ENCODE measurements around the gene CDC25C. TPM values are rescaled to one million over a fixed set of nuclear protein-coding genes. Genes with fewer than 3 reads are reported as not detected.

Gene CDC25C
- total and polyA plus RNA-seq, 9 of the 15 experiments (the other 6 are each of a cell fraction or from before 2014, with no cell fraction given) = 19.1 to 63.7 (median 31.9) TPM

DNA sequence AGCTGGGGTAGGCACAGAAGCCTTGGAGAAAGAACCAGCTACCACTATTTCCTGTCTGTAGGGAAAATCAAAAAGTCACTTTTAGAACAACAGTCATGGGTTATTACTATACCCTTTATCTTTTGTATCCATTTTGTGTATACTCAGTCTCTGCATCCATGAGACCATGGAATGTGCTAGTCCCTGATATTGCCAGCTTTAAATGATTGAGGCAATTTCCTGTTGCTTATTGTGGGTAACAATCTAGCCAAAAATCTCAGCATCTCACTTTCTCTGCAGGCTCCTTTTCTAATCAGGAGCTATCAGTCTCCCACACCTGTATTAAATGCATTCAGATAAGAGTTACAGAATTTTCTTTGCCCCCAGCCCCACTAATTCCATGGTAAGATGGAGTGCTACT is 19.9 kb upstream of the CDC25C start:
- Histone ChIP-seq H3K9ac (ENCODE audit: insufficient read depth in 1 of 2, low read depth in 2 of 2, low read length in 2 of 2) (no peak overlapping the region), H2AFZ (ENCODE audit: low read depth, low read length) (no peak overlapping the region), H3K4me1 (replicated peaks in 1 of 2; ENCODE audit: control insufficient read depth in 2 of 2, insufficient read depth in 2 of 2, low read length in 2 of 2) (peaks cover 6 to 15% of the 10 kb centered on the region in 2 experiments; a peak in 3 of 5 replicates), H3K9me1 (ENCODE audit: control insufficient read depth, insufficient read depth, low read length) (no peaks in the 10 kb centered on the region), H3K9me3 (replicated peaks; ENCODE audit: control insufficient read depth, insufficient read depth, low read depth, low read length) (peaks cover 5% of the 10 kb centered on the region), H3K36me3 (ENCODE audit: control insufficient read depth, insufficient read depth, low read length) (peaks cover 36% of the 10 kb centered on the region; the same call in 2 of the 3 replicates), H3K4me2 (ENCODE audit: insufficient read depth, low read length) (no peak overlapping the region), H3K79me2 (ENCODE audit: control insufficient read depth, insufficient read depth, low read length) (peaks cover 39% of the 10 kb centered on the region), H4K20me1 (replicated peaks; ENCODE audit: control insufficient read depth, insufficient read depth, low read length) (peaks cover 20% of the 10 kb centered on the region), H3K27me3 (ENCODE audit: control insufficient read depth in 2 of 2, insufficient read depth in 2 of 2, low read length in 2 of 2) (no peaks in the 10 kb centered on the region), H3K4me3 (no peak overlapping the region), H3K27ac (ENCODE audit: extremely low read depth, low read depth, low read length) (no peak overlapping the region)
- ChIA-PET POLR2A (interaction anchor here (1.3 to 10.3 kb wide), 4 partner anchors 12 to 71 kb away, joined by 3 to 416 read pairs (median 23); partner anchors contain the start of genes CDC25C and FAM53C), CTCF (ENCODE audit: low intra/inter-chr PET ratio) (interaction anchor here (0.6 to 2.6 kb wide), 4 partner anchors 10 to 137 kb away, joined by 3 to 31 read pairs (median 5); partner anchors contain the start of gene FAM53C)
- no peak for DNase-seq (ENCODE audit: extremely low read depth in 1 of 4, low spot score in 3 of 4)
- in situ Hi-C loops (cut with MboI) (no loop called here), intact Hi-C loops (cut with micrococcal nuclease) (loop anchor here (5.0 kb wide), 1 partner anchor 169 kb away; no protein-coding TSS in a partner anchor)
- no peak for FAIRE-seq
- no TSS peak for BruUV-seq (replicated peaks)
- no peak for ATAC-seq
- TF ChIP-seq GATAD2A (IDR thresholded peaks at IDR 0.05) = no peak
- peak; percentile 33; the same call in 1 of the 2 replicates for TF ChIP-seq CBFA2T3 (IDR thresholded peaks at IDR 0.05)
- TF ChIP-seq, protein P1, sequence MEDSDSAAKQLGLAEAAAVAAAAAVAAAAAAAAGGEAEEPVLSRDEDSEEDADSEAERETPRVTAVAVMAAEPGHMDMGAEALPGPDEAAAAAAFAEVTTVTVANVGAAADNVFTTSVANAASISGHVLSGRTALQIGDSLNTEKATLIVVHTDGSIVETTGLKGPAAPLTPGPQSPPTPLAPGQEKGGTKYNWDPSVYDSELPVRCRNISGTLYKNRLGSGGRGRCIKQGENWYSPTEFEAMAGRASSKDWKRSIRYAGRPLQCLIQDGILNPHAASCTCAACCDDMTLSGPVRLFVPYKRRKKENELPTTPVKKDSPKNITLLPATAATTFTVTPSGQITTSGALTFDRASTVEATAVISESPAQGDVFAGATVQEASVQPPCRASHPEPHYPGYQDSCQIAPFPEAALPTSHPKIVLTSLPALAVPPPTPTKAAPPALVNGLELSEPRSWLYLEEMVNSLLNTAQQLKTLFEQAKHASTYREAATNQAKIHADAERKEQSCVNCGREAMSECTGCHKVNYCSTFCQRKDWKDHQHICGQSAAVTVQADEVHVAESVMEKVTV (CRISPR knock-in tag; IDR thresholded peaks at IDR 0.05) = no peak
- peak; percentile 27 to 54; a peak in 3 of 4 replicates for TF ChIP-seq KDM1A (IDR thresholded peaks at IDR 0.05)

DNA sequence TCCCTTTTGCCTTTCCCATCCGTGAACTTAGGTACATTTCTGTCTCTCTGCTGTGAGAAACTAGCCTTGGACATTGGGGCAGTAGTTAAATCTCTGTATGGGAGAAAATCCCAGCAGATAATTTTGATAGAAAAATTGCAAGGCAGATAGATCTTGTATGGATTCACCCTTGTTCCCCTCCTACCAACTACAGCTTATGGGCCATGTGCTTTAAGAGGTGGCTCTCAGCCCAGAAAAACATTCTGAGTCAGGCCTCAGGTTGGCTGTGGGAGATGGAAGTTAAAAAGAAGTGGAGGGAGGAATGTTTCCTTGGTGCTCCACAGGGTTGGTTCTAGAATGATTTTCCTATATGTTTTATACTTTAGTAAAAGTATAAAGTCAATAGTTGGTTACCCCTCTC is 19.5 kb upstream of the CDC25C start:
- in situ Hi-C loops (cut with MboI) (no loop called here), intact Hi-C loops (cut with micrococcal nuclease) (loop anchor here (5.0 kb wide), 1 partner anchor 169 kb away; no protein-coding TSS in a partner anchor)
- peaks cover 35% of the 10 kb centered on the region for H3K79me2 ChIP-seq (ENCODE audit: control insufficient read depth, insufficient read depth, low read length)
- no peaks in the 10 kb centered on the region for H3K9me1 ChIP-seq (ENCODE audit: control insufficient read depth, insufficient read depth, low read length)
- no peak overlapping the region for H3K4me2 ChIP-seq (ENCODE audit: insufficient read depth, low read length)
- no peak for ATAC-seq
- H3K27me3 ChIP-seq (ENCODE audit: control insufficient read depth in 2 of 2, insufficient read depth in 2 of 2, low read length in 2 of 2) = no peaks in the 10 kb centered on the region
- H3K4me3 ChIP-seq = no peak overlapping the region
- POLR2A ChIA-PET = interaction anchor here (1.7 to 10.3 kb wide), 3 partner anchors 11 to 23 kb away, joined by 3 to 416 read pairs (median 43); partner anchors contain the start of genes CDC25C and FAM53C
- H3K9ac ChIP-seq (ENCODE audit: insufficient read depth in 1 of 2, low read depth in 2 of 2, low read length in 2 of 2) = no peak overlapping the region
- H3K4me1 ChIP-seq (replicated peaks in 1 of 2; ENCODE audit: control insufficient read depth in 2 of 2, insufficient read depth in 2 of 2, low read length in 2 of 2) = peaks cover 6 to 13% of the 10 kb centered on the region in 2 experiments; a peak in 3 of 5 replicates
- WGBS (ENCODE audit: insufficient coverage, low coverage, missing lambda C conversion rate) = 57% methylated on average over 1 of the region's 1 CpG
- no peak overlapping the region for H3K27ac ChIP-seq (ENCODE audit: extremely low read depth, low read depth, low read length)
- no peak for DNase-seq (ENCODE audit: extremely low read depth in 1 of 4, low spot score in 3 of 4)
- H2AFZ ChIP-seq (ENCODE audit: low read depth, low read length) = no peak overlapping the region
- no TSS peak for BruUV-seq (replicated peaks)
- H3K36me3 ChIP-seq (ENCODE audit: control insufficient read depth, insufficient read depth, low read length) = peaks cover 35% of the 10 kb centered on the region; the same call in 2 of the 3 replicates
- CTCF ChIA-PET (ENCODE audit: low intra/inter-chr PET ratio) = no interaction called here
- no peak for FAIRE-seq
- H3K9me3 ChIP-seq (replicated peaks; ENCODE audit: control insufficient read depth, insufficient read depth, low read depth, low read length) = peaks cover 5% of the 10 kb centered on the region
- peaks cover 20% of the 10 kb centered on the region for H4K20me1 ChIP-seq (replicated peaks; ENCODE audit: control insufficient read depth, insufficient read depth, low read length)
- TF ChIP-seq RFX7 (CRISPR knock-in tag; IDR thresholded peaks at IDR 0.05) (no peak), HNRNPL (IDR thresholded peaks at IDR 0.05; ENCODE audit: low read depth, low read length) (no peak), BRF1 (IDR thresholded peaks at IDR 0.05; ENCODE audit: borderline replicate concordance, extremely low read depth, insufficient read length) (no peak), MCM5 (IDR thresholded peaks at IDR 0.05; ENCODE audit: low read depth) (no peak), LEF1 (IDR thresholded peaks at IDR 0.05) (no peak)
- TF ChIP-seq, protein P2, sequence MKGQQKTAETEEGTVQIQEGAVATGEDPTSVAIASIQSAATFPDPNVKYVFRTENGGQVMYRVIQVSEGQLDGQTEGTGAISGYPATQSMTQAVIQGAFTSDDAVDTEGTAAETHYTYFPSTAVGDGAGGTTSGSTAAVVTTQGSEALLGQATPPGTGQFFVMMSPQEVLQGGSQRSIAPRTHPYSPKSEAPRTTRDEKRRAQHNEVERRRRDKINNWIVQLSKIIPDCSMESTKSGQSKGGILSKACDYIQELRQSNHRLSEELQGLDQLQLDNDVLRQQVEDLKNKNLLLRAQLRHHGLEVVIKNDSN (CRISPR knock-in tag; IDR thresholded peaks at IDR 0.05) = no peak
- TF ChIP-seq, protein P3, sequence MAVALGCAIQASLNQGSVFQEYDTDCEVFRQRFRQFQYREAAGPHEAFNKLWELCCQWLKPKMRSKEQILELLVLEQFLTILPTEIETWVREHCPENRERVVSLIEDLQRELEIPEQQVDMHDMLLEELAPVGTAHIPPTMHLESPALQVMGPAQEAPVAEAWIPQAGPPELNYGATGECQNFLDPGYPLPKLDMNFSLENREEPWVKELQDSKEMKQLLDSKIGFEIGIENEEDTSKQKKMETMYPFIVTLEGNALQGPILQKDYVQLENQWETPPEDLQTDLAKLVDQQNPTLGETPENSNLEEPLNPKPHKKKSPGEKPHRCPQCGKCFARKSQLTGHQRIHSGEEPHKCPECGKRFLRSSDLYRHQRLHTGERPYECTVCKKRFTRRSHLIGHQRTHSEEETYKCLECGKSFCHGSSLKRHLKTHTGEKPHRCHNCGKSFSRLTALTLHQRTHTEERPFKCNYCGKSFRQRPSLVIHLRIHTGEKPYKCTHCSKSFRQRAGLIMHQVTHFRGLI (CRISPR knock-in tag; IDR thresholded peaks at IDR 0.05) = no peak

Data from K562 (cell line).